CD4-positive, alpha-beta T cell treated with Interleukin-2 at 100 ng/mL for 4 hours (primary cell): ENCODE data around the gene GRID1.

Experiments
- DNase-seq: peaks from one replicate; pipeline ENCODE4 v3.0.0-alpha.2; 2020; ENCODE audit warnings: low spot score

The GRID1 gene

DNA sequence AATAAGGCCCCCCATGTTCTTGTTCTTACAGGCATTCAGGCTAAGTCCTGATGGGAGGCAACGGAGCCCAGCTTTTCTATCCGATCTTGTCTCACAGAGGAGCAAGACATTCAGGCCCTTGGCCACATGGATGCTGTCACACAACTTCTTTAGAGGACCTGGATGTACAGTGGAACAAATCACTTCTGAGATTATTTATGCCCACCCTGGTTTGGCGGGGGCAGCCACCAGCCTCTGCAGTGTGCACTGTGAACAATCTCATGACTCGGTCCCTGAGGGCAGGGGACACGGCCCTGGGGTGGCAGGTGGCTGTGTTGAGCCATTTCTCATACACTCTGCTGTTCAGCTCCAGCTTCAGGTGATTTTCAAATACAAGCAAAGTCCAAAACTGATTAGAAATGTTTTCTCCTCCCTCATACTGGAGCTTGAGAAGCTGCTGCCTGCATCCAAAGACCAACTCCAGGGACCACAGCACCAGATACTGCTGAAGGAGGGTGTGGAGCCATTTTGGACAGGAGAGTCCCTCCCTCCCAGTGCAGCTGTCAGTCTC lies 441.3 kb downstream of the GRID1 start:
- DNase-seq: no peak

GRCh38 chr10:85924382-85925102 lies 442.1 kb downstream of the GRID1 start:
- no peak for DNase-seq

GRCh38 chr10:85922356-85923129 lies 444.1 kb downstream of the GRID1 start:
- DNase-seq: no peak

- DNase-seq: no peak
These were observed 444.8 kb downstream of the GRID1 start for GRCh38 chr10:85921789-85922188.

- no peak for DNase-seq
These were observed 446.3 kb downstream of the GRID1 start for GRCh38 chr10:85920311-85920710.

GRCh38 chr10:85919491-85920021 lies 447.0 kb downstream of the GRID1 start:
- no peak for DNase-seq

GRCh38 chr10:85918371-85918770 lies 448.2 kb downstream of the GRID1 start:
- DNase-seq: no peak

DNA sequence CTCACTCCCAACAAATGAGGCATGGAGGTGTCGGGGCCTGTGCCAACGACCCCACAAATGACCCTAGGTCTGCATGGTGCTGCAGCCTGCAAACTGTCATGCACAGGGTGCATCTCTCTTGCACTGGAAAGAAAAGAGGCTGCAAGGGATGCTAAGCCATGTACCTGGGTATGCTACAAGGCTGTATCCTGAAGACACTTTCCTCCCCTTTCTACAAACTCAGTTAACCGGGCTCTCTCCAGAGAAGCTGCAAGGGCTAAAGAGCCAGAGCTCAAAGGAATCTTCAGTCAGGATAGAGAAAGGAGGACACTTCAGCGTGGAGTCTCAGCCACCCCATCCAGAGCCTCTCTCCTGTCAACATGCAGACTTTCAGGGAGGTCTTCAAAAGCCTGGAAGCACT lies 449.0 kb downstream of the GRID1 start:
- no peak for DNase-seq

DNA sequence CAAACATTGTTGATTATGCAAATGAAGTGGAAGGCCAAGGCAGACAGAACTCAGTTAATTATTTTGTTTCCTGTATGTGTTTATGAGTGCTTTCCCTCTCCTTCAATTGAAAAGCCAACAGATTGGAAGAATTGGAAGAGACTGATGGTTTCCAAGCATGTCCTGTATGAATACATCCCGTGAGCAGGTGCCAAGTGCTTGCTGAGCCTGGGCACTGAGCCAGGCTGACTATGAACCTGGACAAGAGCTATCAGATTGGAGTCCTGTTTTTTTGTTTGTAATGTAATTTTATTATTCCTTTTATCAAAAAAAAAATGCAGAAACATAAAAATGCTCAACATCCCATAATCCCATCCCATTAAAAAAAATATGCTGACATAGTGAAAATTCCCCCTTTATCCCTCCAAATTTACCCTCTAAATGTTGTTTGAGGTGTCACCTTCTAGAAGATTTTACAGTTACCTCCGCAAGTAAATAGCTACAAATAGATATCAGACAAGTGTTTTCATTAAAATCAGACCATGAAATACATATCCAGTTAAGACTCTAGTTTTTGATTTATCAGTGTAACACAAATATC lies 449.5 kb downstream of the GRID1 start:
- no peak for DNase-seq

- no peak for DNase-seq
These were observed 450.3 kb downstream of the GRID1 start for GRCh38 chr10:85916286-85916685.

DNA sequence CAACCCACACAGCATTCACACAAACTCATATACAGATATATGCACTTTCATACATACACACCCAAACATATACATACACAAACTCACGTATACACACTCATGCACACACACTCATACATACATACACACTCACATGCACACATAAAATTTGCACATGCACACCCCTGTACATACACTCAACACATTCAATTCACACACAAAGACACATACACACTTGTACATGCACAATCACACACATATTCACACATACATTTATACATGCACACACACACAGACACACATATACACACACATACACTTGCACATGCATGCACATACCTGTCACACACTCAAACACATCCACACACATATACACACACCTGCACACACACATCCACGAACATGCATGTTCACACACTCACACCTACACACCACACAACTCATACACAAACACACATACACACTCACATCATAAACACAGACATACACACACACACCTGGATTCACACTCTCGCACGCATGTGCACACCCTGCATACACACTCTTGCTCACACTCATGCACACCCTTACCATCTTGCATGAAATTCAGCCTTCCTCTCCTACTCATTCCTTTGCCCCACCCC lies 451.2 kb downstream of the GRID1 start:
- DNase-seq: no peak

- DNase-seq: no peak
These were observed 451.9 kb downstream of the GRID1 start for GRCh38 chr10:85914720-85915119.

DNA sequence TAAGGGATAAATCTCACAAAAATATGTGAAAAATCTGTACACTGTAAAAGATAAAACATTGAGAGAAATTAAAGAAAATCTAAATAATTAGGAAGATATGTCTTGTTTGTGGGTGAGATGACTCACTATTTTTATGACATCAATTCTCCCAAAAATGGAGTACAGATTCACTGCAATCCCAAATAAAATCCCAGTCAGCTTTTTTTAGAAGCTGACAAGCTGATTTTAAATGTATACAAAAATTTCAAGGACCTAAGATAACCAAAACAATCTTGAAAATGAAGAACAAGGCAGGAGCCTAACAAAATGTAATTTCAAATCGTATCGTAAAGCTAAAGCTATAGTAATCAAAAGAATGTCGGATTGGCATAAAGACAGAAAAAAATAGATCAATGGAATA lies 458.1 kb downstream of the GRID1 start:
- no peak for DNase-seq

GRCh38 chr10:85902051-85902450 lies 464.5 kb downstream of the GRID1 start:
- DNase-seq: no peak

DNA sequence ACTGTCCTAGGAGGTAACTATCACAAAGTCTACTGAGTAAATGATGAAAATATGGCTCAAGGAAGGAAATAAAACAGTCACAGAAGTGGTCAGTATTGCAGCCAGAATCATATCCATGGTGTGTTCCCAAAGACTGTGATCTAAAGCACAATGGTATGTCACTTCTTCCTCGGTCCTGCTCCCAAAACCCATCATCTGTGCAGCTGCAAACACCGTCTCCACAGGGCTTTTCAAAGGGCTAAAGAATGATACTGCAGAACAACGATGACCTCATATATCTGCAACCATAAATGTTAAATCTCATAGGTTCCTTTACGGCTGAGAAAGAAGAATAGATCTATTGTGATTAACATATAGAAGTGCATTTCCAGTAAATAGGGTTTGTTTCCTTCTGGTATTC lies 465.0 kb downstream of the GRID1 start:
- DNase-seq: no peak

DNA sequence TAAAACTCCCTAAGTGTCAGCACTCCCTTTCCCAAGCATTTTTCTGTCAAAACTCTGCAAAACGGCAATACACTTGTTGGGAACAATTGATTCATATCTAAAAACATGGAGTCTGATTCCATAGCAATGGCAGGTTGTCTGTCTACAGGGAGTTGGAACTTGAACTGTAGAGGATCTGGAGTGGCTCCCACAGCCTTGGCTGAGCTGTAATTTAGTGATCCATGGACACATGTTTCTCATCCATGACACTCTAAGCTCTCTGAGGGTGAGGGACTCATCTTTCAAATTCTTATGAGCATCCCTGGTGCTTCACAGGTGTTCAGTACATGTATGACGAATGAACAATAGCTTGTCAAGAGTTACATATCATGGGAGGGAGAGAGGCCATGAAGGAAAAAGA lies 466.1 kb downstream of the GRID1 start:
- no peak for DNase-seq

DNA sequence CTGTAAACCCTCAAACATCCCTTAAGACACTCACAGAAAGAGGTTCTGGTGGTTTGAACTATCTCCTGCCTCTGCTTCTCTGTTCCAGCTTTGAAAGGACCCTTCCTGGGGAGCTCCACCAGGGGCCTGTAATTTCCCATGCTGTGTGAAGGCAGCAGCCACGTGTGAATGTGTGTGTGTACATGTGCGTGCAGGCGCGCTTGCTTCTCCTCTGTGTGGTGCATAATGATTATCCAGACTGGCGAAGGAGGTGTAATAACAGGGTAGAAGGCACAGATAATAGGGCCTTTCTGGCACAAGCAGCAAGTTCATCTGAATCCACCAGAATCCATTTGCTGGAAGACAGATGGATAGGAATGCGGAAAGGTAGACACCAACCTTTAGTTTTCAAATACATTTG lies 466.5 kb downstream of the GRID1 start:
- DNase-seq: no peak

DNA sequence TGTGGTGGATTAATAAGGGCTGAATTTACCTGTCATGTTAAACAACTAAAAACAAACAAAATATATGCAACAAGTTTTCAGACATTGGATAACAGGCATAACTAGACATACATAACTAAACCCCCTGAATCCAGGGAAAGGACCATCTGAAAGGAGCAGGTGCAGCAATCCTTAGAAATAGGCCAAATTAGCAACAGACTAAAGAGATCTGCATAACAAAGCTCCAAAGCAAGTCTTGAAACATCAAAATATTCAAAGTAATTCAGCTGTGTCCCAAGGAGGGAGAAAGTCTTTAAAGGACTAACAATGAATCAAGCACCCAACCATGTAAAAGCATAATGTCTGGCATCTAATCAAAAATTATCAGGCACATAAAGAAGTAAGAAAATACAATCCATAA lies 475.1 kb downstream of the GRID1 start:
- no peak for DNase-seq

- no peak for DNase-seq
These were observed 478.0 kb downstream of the GRID1 start for GRCh38 chr10:85888559-85888958.

- DNase-seq: no peak
These were observed 478.6 kb downstream of the GRID1 start for GRCh38 chr10:85888004-85888403.

DNA sequence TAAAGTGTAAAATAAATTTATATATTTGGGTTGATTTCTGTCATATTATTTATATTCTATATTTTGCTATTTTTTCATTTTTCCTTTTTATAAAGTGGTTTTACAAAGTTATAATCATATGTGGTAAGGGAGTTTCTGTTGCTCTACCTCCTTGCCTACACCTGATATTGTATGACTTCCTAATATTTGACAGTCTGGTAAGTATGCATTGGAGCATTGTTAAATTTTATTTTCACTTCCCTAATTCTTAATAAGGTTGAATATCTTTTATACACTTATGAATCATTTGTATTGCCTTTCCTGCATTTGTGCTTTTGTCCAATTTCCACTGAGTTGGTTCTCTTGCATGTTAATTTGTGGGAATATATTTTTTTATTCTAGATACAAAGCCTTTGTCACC lies 492.4 kb downstream of the GRID1 start:
- DNase-seq: no peak

DNA sequence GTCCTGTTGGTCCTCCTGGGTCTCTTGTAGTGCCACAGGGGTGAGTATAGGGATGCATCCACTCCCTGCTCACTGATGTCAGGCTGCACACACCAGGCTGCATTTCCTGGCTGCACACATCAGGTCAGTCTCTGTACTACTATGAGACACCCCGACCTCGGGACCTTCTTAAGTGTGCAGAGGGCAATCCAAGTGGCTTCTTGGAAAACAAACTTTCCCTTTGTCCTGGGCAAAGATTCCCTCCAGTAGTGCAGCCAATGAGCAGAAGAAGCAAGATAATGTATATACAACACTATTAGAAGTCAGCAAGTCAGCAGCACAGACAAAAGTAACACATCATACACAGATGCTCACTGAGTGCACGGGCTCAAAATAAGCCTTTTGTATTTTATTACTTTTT lies 493.5 kb downstream of the GRID1 start:
- no peak for DNase-seq
